C4-2B (cell line): ENCODE measurements around the gene NF2.

Experiments
- CTCF ChIP-seq: fragments of 450-650 bp; conservative IDR thresholded peaks from 2 replicates; pipeline ENCODE4 v1.5.1; 2017; ENCODE audit warnings: mild to moderate bottlenecking
- ZFX ChIP-seq: fragments of 450-650 bp; IDR thresholded peaks from 2 replicates; pipeline ENCODE4 v1.6.1; 2017

GRCh38 chr22:29668673-29669072, 65.2 kb downstream of the NF2 start:
- no peak for TF ChIP-seq CTCF
- no peak for TF ChIP-seq ZFX
